Activated T-cell treated with anti-CD3 and anti-CD28 coated beads, Interleukin-2, amount 50 U/mL, for 24 hours (primary cell): ENCODE measurements around the gene ATP9B.

Experiments used
- DNase-seq: peaks from one replicate; pipeline ENCODE4 v3.0.0-alpha.2; 2020
- H3K27ac Mint-ChIP-seq: 2 replicates; pipeline ENCODE4 v1.8.0; 2020; ENCODE audit warnings: mild to moderate bottlenecking, mixed read lengths
- H3K27me3 Mint-ChIP-seq: 2 replicates; pipeline ENCODE4 v1.8.0; 2020; ENCODE audit warnings: mixed read lengths
- H3K36me3 Mint-ChIP-seq: 2 replicates; pipeline ENCODE4 v1.8.0; 2020; ENCODE audit warnings: low read depth, mixed read lengths
- H3K4me1 Mint-ChIP-seq: 2 replicates; pipeline ENCODE4 v1.8.0; 2020; ENCODE audit warnings: low read depth, mixed read lengths
- H3K4me3 Mint-ChIP-seq: 2 replicates; pipeline ENCODE4 v1.8.0; 2020; ENCODE audit warnings: mild to moderate bottlenecking, moderate library complexity, mixed read lengths
- H3K9me3 Mint-ChIP-seq: 2 replicates; pipeline ENCODE4 v1.8.0; 2020; ENCODE audit warnings: mixed read lengths

ATP9B gene

DNA sequence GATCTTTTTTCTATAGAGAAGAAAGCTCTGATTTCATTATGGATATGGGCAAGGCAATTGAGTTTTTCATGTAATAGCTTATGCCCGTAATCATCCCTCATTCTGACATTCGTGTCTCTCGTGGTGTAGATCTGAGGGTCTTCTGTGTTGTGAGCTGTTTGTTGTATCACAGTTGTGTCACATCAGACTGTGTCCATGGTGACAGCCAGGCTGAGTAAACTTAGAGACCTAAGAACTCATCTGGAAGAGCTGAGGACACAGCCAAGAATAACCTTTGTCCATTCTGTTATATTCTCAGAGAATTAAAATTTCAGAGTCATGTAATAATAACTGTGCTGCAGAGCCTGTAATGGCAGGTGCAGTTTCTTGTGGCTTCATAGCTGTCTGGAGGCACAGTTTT is 116.5 kb downstream of the ATP9B start:
- H3K27me3 Mint-ChIP-seq: no peaks in the 10 kb centered on the region
- H3K4me3 Mint-ChIP-seq: no peak overlapping the region
- H3K36me3 Mint-ChIP-seq: peaks cover 35% of the 10 kb centered on the region
- H3K4me1 Mint-ChIP-seq: peaks cover 18% of the 10 kb centered on the region
- H3K27ac Mint-ChIP-seq: peak overlapping the region; percentile 14
- H3K9me3 Mint-ChIP-seq: no peaks in the 10 kb centered on the region
- DNase-seq: no peak

DNA sequence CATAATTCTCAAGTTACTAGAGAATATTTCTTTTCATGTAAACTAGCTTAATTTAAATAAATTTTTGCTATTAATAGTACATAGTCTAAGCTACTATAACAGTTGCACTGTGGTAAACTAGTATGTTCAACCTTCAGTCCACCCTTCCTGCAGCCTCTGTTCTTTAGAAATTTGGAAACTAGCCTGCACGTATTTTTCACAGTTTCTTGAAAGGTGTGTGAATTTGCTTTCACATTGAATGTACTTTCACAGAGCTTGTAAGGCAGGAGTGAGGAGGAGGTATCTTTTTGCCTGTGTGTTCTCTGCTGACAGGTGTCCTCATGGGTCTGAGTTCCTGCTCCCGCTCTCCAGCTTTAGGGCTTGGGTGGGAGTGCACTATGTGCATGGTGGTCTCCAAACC is 117.5 kb downstream of the ATP9B start:
- H3K27me3 Mint-ChIP-seq: no peaks in the 10 kb centered on the region
- no peak overlapping the region for H3K4me3 Mint-ChIP-seq
- H3K36me3 Mint-ChIP-seq: peaks cover 32% of the 10 kb centered on the region
- DNase-seq: no peak
- peak overlapping the region; percentile 29 for H3K27ac Mint-ChIP-seq
- peaks cover 16% of the 10 kb centered on the region for H3K4me1 Mint-ChIP-seq
- no peaks in the 10 kb centered on the region for H3K9me3 Mint-ChIP-seq

DNA sequence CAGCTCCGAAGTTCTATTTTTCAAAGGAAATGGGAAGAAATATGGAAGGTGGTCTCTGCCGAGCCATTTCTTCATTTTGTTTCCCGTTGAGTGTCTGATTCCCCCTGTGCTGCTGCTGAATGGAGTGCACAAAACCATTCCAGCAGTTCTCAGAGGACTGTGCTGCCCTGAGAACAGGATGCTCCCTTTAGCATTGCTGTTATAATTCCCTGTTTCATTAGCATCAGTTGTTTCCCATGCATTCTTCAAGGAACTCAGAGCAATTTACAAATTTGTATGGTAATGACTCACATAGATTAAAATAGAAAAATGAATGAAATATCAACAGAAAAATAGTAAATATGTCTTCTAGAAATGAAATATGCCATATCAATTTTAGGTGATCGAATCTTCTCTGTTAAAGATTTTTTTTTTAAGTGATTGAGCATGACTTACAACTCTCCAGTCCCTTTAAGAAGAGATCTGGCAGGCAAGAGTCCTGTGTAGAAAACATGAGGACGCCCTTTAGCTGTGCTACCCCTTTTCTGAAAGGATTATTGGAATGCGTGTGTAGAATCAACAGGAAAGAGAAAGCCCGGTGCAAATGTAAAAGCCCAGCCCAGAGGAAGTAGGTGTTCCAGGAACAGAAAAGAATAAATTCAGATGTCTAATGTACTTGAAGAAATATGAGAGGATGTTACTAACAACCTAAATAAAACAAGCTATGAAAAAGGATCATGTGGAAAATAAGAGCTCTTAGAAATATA is 118.5 kb downstream of the ATP9B start:
- no peaks in the 10 kb centered on the region for H3K9me3 Mint-ChIP-seq
- H3K36me3 Mint-ChIP-seq: peaks cover 41% of the 10 kb centered on the region
- no peak overlapping the region for H3K27ac Mint-ChIP-seq
- DNase-seq: no peak
- H3K4me1 Mint-ChIP-seq: peaks cover 22% of the 10 kb centered on the region
- H3K27me3 Mint-ChIP-seq: no peaks in the 10 kb centered on the region
- no peak overlapping the region for H3K4me3 Mint-ChIP-seq

DNA sequence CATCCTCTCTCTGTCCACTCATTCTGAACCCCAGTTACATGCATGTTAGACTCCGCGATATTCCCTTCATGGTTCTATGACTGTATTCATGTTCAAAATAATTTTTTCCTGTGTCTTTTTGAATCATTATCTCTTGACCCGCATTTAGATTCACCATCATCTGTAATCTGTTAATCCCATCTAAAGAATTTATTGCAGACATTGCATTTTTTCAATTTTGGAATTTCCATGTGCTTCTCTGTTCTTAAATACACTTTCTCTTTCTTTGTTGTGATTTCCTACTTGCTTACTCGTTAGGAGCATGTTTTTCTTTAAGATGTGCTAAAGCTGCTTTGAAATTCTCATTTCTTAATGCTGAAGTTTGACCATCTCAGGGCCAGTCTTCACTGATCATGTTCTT is 122.2 kb downstream of the ATP9B start:
- DNase-seq: no peak
- Mint-ChIP-seq H3K27me3 (no peaks in the 10 kb centered on the region), H3K36me3 (peaks cover 34% of the 10 kb centered on the region), H3K9me3 (no peaks in the 10 kb centered on the region), H3K4me1 (peaks cover 19% of the 10 kb centered on the region), H3K27ac (no peak overlapping the region), H3K4me3 (no peak overlapping the region)

DNA sequence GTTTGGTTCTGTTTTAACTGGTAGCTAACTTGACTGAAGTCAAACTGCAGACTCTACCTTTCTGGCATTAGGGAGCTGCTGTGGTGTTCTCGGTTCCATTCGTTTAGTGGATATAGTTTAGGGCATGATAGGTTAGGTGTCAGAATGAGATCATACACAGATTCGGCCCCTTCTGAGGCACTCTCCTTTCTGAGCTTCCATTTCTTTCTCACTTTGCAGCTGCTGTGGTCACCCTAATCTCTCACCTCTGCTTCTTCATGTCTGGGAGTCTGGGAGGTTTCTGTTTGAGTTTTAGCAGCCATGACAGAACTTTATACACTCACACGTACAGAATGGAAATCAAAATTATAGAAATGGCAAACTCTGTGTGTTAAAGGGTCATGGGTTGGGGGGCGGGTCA is 122.8 kb downstream of the ATP9B start:
- Mint-ChIP-seq H3K4me1 (peaks cover 15% of the 10 kb centered on the region), H3K4me3 (no peak overlapping the region), H3K9me3 (no peaks in the 10 kb centered on the region), H3K36me3 (peaks cover 32% of the 10 kb centered on the region), H3K27me3 (no peaks in the 10 kb centered on the region), H3K27ac (no peak overlapping the region)
- no peak for DNase-seq

DNA sequence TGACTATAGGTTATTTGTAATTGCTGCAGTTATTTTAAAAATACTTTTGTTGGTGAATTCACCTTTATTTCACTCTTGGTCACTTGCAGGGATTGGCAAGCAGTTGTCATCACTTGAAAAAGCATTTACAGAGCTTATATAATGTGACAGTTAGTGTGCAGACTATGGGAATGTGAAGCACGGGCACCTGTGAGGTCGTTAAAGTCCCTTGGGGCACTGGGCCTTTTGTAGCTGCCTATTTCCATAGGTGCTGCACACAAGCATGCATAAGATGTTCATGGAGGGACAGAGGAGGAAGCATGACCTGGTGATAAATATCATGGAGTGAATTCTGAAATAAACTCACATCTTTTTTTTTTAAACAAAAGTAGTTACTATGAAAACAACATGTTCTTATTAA is 124.6 kb downstream of the ATP9B start:
- no peak for DNase-seq
- Mint-ChIP-seq H3K27me3 (no peaks in the 10 kb centered on the region), H3K4me1 (peaks cover 13% of the 10 kb centered on the region), H3K9me3 (no peaks in the 10 kb centered on the region), H3K4me3 (no peak overlapping the region), H3K36me3 (peaks cover 31% of the 10 kb centered on the region), H3K27ac (no peak overlapping the region)

DNA sequence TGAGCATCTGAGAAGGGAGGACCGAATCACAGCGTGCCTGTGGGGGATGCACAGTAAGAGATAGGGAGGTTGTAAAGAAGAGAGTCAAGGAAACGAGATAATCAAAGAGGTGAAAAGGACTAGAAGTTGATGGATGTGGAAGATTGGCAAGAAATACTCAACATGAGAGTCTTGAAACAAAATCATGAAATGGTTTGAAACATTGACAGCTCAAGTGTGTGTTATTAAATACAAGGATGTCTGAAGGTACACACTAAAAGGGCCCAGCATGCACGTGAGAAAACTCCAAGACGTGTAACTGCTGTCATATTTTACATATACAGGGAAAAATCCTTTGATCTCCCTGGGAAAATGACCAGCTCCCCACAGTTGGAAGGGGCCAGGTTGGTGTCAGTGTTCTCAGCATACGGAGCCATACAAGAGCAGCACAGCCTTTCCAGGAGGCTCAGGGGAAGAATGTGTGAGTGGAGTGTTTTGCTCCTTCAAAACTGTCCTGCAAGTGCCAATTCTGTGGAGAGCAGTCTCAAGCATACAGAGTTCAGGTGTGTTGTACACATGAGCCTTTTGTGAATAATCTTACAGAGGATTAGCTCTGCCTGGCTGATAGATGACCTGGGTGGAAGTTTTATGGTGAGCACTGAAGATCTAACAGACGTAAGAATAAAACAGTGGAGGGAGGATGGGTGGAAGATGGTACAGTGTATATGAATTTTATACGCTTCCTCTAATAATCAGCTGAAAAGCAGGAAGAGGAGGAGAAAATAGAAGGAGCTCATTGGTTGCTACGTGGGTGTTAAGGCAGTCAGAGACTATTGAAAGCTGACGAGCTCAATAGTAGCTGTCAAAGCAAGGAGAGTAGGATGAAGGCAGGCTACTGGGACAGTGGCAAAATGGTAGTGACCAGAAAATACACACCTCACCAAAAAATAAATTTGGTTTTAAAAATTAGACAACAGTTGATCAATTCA is 126.8 kb downstream of the ATP9B start:
- H3K27ac Mint-ChIP-seq: no peak overlapping the region
- H3K9me3 Mint-ChIP-seq: peaks cover 6% of the 10 kb centered on the region
- peaks cover 27% of the 10 kb centered on the region for H3K4me1 Mint-ChIP-seq
- H3K27me3 Mint-ChIP-seq: no peaks in the 10 kb centered on the region
- H3K36me3 Mint-ChIP-seq: peaks cover 28% of the 10 kb centered on the region
- no peak overlapping the region for H3K4me3 Mint-ChIP-seq
- DNase-seq: no peak

DNA sequence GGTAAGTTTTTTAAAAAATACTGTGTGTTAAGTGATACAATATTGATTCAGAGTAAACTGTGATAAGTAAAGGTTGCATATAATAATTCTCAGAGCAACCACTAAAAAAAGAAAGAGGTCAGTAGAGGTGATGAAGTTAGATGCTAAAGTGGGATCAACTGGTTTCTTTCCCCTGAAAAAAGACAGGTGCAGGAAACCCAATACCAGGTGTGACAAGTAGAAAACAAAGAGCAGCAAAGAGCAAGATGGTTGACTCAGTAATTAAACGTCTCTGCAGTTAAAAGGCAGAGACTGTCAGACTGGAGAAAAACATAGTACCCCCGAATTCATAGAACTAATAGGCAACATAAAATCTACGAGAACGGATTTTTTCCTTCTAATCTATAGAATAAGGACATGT is 128.3 kb downstream of the ATP9B start:
- Mint-ChIP-seq H3K36me3 (peaks cover 21% of the 10 kb centered on the region), H3K27ac (no peak overlapping the region), H3K4me3 (no peak overlapping the region), H3K9me3 (peaks cover 6% of the 10 kb centered on the region), H3K4me1 (peaks cover 23% of the 10 kb centered on the region), H3K27me3 (no peaks in the 10 kb centered on the region)
- DNase-seq: no peak

DNA sequence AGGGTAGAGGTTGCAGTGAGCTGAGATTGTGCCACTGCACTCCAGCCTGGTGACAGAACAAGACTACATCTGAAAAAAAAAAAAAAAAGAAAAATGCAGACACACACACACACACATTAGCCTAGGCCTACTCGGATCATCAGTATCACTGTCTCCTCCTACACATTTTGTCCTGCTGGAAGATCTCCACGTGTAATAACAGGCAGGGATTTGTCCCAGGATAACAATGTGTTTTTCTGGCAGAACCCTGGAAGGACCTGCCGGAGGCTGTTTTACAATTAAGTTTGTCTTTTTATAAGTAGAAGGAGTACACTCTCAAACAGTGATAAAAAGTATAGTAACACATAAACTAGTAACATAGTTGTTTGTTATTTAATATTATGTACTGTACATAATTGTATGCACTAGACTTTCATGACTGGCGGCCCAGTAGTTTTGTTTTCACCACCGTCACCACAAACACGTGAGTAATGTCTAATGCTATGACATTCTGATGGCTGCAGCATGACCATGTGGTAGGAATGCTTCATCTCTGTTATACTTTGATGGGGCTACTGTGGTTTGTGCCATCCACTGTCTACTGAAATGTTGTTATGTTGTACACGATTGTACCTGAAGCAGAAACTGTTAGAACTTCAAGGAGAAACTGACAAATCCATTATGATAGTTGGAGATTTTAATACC is 130.6 kb downstream of the ATP9B start:
- peaks cover 34% of the 10 kb centered on the region for H3K4me1 Mint-ChIP-seq
- DNase-seq: no peak
- H3K27ac Mint-ChIP-seq: peak overlapping the region; percentile 19
- peaks cover 20% of the 10 kb centered on the region for H3K36me3 Mint-ChIP-seq
- H3K9me3 Mint-ChIP-seq: peaks cover 6% of the 10 kb centered on the region
- no peaks in the 10 kb centered on the region for H3K27me3 Mint-ChIP-seq
- no peak overlapping the region for H3K4me3 Mint-ChIP-seq

DNA sequence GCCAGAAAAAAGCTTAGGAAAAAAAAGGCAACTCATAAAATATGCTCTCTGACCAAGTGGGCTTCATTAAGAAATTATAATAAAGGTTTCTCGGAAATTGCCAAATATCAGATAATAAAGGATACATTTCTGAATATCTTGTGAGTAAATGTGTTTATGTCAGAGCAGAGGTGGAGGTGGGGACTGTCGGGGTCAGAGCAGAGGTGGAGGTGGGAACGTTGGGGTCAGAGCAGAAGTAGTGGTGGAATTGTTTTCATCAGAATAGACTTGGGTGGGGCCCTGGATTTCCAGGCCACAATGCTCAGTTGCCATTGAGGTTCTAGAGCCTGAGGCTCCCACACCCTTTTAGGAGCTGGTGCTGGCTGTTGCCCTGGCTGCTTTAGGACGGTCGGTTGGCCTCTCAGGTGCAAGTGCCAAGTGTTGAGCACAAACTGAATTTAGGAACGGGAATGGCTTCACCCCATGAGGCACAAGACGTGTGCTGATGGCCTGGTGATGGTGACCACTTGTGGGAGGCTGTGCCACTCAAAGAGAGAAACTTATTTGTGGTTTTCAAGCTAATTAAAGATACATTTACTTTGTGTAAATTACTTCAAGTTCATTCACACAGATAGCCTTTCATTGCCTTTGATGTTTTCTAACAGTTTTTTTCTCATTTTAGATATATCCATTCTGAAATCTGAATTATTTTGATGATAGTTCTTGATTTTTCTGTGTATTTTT is 131.5 kb downstream of the ATP9B start:
- peaks cover 26% of the 10 kb centered on the region for H3K36me3 Mint-ChIP-seq

DNA sequence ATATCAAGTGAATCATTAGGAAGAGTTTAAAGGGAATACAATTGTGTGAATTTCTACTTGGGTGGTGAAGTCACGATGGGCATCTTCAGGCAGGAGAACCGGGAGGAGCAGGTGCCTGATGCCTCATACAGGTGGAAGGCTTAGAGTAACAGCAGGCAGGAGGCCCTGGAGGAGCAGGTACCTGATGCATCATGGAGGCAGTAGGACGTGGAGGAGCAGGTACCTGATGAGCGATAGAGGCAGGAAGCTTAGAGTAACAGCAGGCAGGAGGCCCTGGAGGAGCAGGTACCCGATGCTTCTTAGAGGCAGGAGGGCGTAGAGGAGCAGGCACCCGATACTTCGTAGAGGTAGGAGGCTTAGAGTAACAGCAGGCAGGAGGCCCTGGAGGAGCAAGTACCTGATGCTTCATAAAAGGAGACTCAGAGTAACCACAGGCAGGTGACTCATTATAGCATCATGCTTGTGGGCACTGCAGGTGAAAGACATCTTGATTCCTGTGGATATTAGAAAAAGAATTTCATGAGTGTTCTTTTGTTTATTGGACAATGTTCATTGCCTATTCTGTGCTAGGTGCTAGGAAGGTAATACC is 133.9 kb downstream of the ATP9B start:
- Mint-ChIP-seq H3K4me1 (peaks cover 34% of the 10 kb centered on the region), H3K27ac (peak overlapping the region; percentile 1), H3K4me3 (no peak overlapping the region), H3K9me3 (peaks cover 6% of the 10 kb centered on the region), H3K36me3 (peaks cover 39% of the 10 kb centered on the region), H3K27me3 (no peaks in the 10 kb centered on the region)
- DNase-seq: peak; percentile 43

More for the DNA sequence above, 131.5 kb downstream of the ATP9B start:
- DNase-seq: no peak
- peaks cover 6% of the 10 kb centered on the region for H3K9me3 Mint-ChIP-seq
- no peaks in the 10 kb centered on the region for H3K27me3 Mint-ChIP-seq
- peak overlapping the region; percentile 42 for H3K27ac Mint-ChIP-seq
- H3K4me1 Mint-ChIP-seq: peaks cover 34% of the 10 kb centered on the region
- H3K4me3 Mint-ChIP-seq: no peak overlapping the region

DNA sequence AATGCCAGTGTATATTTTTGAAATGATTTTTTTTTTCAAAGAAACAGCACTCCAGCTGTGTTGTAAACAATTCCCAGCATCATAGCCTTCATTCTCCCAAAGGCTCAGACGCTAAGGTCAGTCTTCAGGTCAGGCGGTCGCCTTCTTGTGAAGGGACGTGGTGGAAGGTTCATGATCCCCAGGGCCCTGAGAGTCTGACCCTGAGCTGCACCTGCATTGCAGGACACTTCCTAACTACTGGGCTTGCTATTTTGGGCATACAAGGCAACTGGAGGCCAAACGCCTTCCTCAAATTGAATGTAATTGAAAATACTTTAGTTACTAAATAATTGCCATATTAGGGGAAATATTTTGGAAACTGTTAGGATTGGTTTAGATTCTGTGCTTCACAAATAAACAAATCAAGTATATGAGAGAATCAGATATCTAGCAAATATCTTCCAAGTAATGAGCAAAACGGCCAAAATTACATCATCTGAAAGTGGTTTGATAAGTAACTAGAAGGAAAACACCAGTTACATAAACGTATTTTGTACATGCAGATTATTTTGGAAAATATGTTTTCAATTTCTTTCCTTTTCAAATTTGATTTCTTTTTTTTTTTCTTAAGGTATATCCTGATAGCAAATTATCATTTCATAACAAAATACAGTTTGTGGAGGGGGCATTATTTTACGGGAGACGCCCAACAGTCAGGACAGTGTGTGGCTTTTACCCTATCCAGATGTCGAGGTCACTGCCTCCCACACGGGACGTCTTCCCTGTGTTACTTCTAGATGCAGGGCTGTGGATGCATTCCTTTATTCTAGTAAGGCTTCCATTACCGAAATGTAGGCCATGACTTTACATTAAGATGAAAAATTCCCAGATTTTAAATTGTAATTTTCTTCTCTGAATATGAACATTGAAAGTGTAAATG is 136.0 kb downstream of the ATP9B start:
- no peak for DNase-seq
- Mint-ChIP-seq H3K36me3 (peaks cover 42% of the 10 kb centered on the region), H3K27ac (no peak overlapping the region), H3K27me3 (no peaks in the 10 kb centered on the region), H3K4me1 (peaks cover 27% of the 10 kb centered on the region), H3K9me3 (peaks cover 5% of the 10 kb centered on the region), H3K4me3 (no peak overlapping the region)

DNA sequence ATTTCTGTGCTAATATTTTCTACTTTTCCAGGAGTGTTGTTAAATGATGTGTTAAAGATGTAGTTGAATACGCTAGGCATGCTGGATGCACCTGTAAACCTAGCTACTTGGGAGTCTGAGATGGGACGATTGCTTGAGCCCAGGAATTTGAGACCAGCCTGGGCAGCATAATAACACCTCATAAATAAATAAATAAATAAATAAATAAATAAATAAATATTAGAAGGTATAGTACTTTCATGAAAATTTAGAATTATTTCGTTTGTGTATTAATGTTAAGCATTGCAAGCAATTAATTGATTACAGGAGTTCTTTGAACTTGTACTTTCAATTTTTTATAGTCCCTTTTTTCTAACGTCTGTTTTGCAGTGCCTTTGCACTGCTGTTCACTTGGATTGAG is 137.2 kb downstream of the ATP9B start:
- DNase-seq: no peak
- H3K9me3 Mint-ChIP-seq: no peaks in the 10 kb centered on the region
- H3K36me3 Mint-ChIP-seq: peaks cover 41% of the 10 kb centered on the region
- no peak overlapping the region for H3K27ac Mint-ChIP-seq
- H3K4me3 Mint-ChIP-seq: no peak overlapping the region
- no peaks in the 10 kb centered on the region for H3K27me3 Mint-ChIP-seq
- peaks cover 17% of the 10 kb centered on the region for H3K4me1 Mint-ChIP-seq
